A673 (cell line): ENCODE measurements around the gene BAAT. TPM values are rescaled to one million over a fixed set of nuclear protein-coding genes. Genes with fewer than 3 reads are reported as not detected.

Experiments
- BruUV-seq: library from RNA; stranded (reverse); fragments of 400-500 nt; replicated peaks from 2 replicates; lab custom pipeline; 2021; lab: Mats Ljungman, UMichigan
- CTCF ChIA-PET: fragments of 300-600 bp; sonication (Branson Sonifier 250); formaldehyde crosslinking; loops from one replicate; lab custom pipeline; 2022; ENCODE audit warnings: antibody characterized with exemption; lab: Charles Lee
- POLR2A ChIA-PET: fragments of 300-600 bp; sonication (Branson Sonifier 250); formaldehyde crosslinking; loops from one replicate; lab custom pipeline; 2022; ENCODE audit warnings: antibody characterized with exemption; ENCODE audit not compliant: low non-redundant PET; lab: Charles Lee
- DNase-seq: peaks from one replicate; pipeline ENCODE4 v3.0.0-alpha.2; 2015; ENCODE audit warnings: low spot score
- H3K27ac ChIP-seq: fragments of 200-600 bp; sonication (generic); 2 replicates; pipeline ENCODE4 v1.5.1; 2016; ENCODE audit warnings: mixed run types, low read depth, mild to moderate bottlenecking, mixed read lengths, antibody characterized with exemption, low read length; ENCODE audit not compliant: poor library complexity, severe bottlenecking
- H3K27me3 ChIP-seq: fragments of 200-600 bp; sonication (generic); replicated peaks from 2 replicates; pipeline ENCODE4 v1.6.1; 2017; ENCODE audit warnings: mixed run types, low read depth, mild to moderate bottlenecking, mixed read lengths, antibody characterized with exemption, low read length; ENCODE audit not compliant: insufficient read depth, poor library complexity
- H3K36me3 ChIP-seq: fragments of 200-600 bp; sonication (generic); 2 replicates; pipeline ENCODE4 v1.6.1; 2016; ENCODE audit warnings: mixed run types, mild to moderate bottlenecking, mixed read lengths, antibody characterized with exemption, low read length; ENCODE audit not compliant: insufficient read depth, poor library complexity, severe bottlenecking
- H3K4me1 ChIP-seq: fragments of 200-600 bp; sonication (generic); 2 replicates; pipeline ENCODE4 v1.6.1; 2017; ENCODE audit warnings: mixed run types, mild to moderate bottlenecking, mixed read lengths, antibody characterized with exemption, low read length; ENCODE audit not compliant: insufficient read depth, poor library complexity, severe bottlenecking
- H3K4me3 ChIP-seq: fragments of 200-600 bp; sonication (generic); 2 replicates; pipeline ENCODE4 v1.5.1; 2016; ENCODE audit warnings: low read depth, mixed run types, mild to moderate bottlenecking, mixed read lengths, low read length; ENCODE audit not compliant: poor library complexity, severe bottlenecking
- H3K9me3 ChIP-seq: fragments of 200-600 bp; sonication (generic); 2 replicates; pipeline ENCODE4 v1.6.1; 2016; ENCODE audit warnings: mixed run types, low read depth, mild to moderate bottlenecking, mixed read lengths, antibody characterized with exemption, low read length; ENCODE audit not compliant: poor library complexity, severe bottlenecking
- EZH2 ChIP-seq: fragments of 200-600 bp; sonication (generic); IDR thresholded peaks from 2 replicates; pipeline ENCODE4 v1.6.1; 2017; ENCODE audit warnings: borderline replicate concordance, low read depth, mild to moderate bottlenecking, mixed read lengths, antibody characterized with exemption, low read length; ENCODE audit not compliant: poor library complexity, severe bottlenecking
- intact Hi-C: fragments of 100-400 bp; cut with micrococcal nuclease; formaldehyde crosslinking; loops from one replicate; pipeline ENCODE4 v1.10.0; 2022; ENCODE audit not compliant: unreplicated experiment
- total RNA-seq: library from RNA; stranded (reverse); gene quantifications from 2 replicates; pipeline ENCODE4 v1.2.3, GENCODE V29; 2021
- TF ChIP-seq, protein P1 (sequence below): fragments of 300-800, 200-600 bp; sonication (generic); conservative IDR thresholded peaks from 2 replicates; pipeline ENCODE4 v1.5.1; 2017; ENCODE audit warnings: low read depth, mild to moderate bottlenecking, antibody characterized with exemption, low read length, moderate library complexity, mixed read lengths

The BAAT gene
- total RNA-seq, 1 experiment from 2014 or later = 0.17 TPM

DNA sequence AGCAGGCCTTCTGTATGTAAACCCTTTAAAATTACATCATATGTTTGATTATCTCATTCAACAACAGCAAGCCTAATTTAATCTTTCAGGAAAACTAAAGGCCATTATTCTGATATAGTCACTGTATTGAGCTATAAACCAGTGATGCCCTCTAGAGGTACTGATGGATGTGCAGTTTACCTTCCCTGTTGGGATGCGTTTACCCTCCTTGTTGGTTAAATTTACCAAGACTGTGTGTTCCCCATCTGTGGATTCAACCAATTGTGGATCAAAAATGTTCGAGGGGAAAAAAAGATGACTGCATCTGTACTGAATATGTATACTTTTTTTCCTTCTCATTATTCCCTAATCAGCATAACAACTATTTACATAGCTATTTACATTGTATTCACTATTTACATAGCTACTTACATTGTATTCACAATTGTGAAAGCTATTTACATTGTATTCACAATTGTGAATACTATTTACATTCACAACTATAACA is 3.7 kb upstream of the BAAT start:
- CTCF ChIA-PET = interaction anchor here (1.0 to 1.7 kb wide), 4 partner anchors 10 to 269 kb away, joined by 4 to 5 read pairs (median 4); partner anchors contain the start of genes MRPL50 and ZNF189
- Histone ChIP-seq H3K27ac (no peak overlapping the region), H3K4me3 (no peak overlapping the region), H3K4me1 (peaks cover 4% of the 10 kb centered on the region), H3K36me3 (peaks cover 30% of the 10 kb centered on the region), H3K9me3 (peaks cover 7% of the 10 kb centered on the region), H3K27me3 (no peaks in the 10 kb centered on the region)
- peak; percentile 34 for DNase-seq
- TF ChIP-seq, protein P1, sequence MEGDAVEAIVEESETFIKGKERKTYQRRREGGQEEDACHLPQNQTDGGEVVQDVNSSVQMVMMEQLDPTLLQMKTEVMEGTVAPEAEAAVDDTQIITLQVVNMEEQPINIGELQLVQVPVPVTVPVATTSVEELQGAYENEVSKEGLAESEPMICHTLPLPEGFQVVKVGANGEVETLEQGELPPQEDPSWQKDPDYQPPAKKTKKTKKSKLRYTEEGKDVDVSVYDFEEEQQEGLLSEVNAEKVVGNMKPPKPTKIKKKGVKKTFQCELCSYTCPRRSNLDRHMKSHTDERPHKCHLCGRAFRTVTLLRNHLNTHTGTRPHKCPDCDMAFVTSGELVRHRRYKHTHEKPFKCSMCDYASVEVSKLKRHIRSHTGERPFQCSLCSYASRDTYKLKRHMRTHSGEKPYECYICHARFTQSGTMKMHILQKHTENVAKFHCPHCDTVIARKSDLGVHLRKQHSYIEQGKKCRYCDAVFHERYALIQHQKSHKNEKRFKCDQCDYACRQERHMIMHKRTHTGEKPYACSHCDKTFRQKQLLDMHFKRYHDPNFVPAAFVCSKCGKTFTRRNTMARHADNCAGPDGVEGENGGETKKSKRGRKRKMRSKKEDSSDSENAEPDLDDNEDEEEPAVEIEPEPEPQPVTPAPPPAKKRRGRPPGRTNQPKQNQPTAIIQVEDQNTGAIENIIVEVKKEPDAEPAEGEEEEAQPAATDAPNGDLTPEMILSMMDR = peak; percentile 53
- TF ChIP-seq EZH2 = no peak
- intact Hi-C loops = loop anchor here (1.0 to 10.0 kb wide), 3 partner anchors 72 to 786 kb away; no protein-coding TSS in a partner anchor
- BruUV-seq = no TSS peak
- POLR2A ChIA-PET = no interaction called here

DNA sequence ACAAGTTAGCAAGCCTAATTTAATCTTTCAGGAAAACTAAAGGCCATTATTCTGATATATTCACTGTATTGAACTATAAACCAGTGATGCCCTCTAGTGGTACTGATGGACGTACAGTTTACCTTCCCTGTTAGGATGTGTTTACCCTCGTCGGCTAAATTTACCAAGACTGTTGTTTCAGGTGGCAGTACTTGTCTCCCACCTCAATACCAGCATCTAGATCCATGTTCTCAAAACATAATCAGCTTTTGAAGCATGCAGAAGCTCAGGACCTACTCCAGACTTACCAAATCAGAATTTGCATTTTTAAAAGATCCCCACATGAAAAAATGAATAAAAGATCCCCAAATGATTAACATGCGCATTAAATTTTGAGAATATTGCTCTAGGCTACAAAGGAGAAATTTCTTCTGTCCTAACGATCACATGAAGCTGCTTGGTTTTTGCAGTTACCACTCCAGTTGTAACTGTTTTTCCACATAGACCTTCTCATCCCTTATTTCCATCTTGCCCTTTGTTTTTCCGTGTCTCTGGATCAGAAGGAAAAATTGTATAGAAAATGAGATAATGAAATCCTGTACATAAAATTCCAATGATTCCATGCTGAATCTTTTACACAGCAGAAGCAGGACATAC is 3.2 kb upstream of the BAAT start:
- no peaks in the 10 kb centered on the region for H3K27me3 ChIP-seq
- CTCF ChIA-PET = interaction anchor here (1.0 to 1.7 kb wide), 4 partner anchors 11 to 269 kb away, joined by 4 to 5 read pairs (median 4); partner anchors contain the start of genes MRPL50 and ZNF189
- no TSS peak for BruUV-seq
- peaks cover under 1% of the 10 kb centered on the region for H3K9me3 ChIP-seq
- intact Hi-C loops = loop anchor here (1.0 to 10.0 kb wide), 3 partner anchors 72 to 786 kb away; no protein-coding TSS in a partner anchor
- peaks cover 4% of the 10 kb centered on the region for H3K4me1 ChIP-seq
- peak; percentile 70 for DNase-seq
- no peak for TF ChIP-seq EZH2
- TF ChIP-seq, protein P1 = peak; percentile 79
- H3K27ac ChIP-seq = no peak overlapping the region
- peaks cover 28% of the 10 kb centered on the region for H3K36me3 ChIP-seq
- POLR2A ChIA-PET = no interaction called here
- no peak overlapping the region for H3K4me3 ChIP-seq

DNA sequence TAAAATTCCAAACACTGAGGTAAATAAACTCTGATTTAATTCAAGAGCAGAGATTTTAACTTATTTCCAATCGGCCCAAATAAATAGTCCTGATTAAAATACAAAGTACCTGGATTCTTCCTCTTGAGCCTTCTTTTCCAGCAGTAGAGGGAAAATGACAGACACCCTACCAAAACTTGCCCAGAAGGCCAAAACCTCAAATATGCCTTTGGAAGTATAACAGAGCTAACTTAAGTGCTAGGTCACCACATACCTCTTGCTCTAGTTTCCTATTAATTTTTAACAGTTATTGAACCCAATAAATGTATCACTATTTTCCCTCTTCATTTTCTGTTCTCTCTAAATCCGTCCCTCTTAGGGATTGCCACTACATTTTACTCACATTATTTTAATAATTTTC is 1.4 kb downstream of the BAAT start:
- DNase-seq = no peak
- ChIA-PET CTCF (no interaction called here), POLR2A (no interaction called here)
- H3K4me1 ChIP-seq = peaks cover 4% of the 10 kb centered on the region
- no peaks in the 10 kb centered on the region for H3K36me3 ChIP-seq
- no peak overlapping the region for H3K4me3 ChIP-seq
- H3K27ac ChIP-seq = no peak overlapping the region
- no peaks in the 10 kb centered on the region for H3K9me3 ChIP-seq
- no TSS peak for BruUV-seq
- intact Hi-C loops = loop anchor here (10.0 kb wide), 1 partner anchor 669 kb away; no protein-coding TSS in a partner anchor
- no peak for TF ChIP-seq EZH2
- TF ChIP-seq, protein P1 = no peak
- H3K27me3 ChIP-seq = no peaks in the 10 kb centered on the region
